ENCODE results near the gene GSPT1.

Gene GSPT1

GRCh38 chr16:11851294-11852091, 64.3 kb downstream of the GSPT1 start, which contains the start of gene RSL1D1:
Gene RSL1D1, minus strand, starts transcription at chr16:11851542. Its CDS starts 30 bp downstream, at chr16:11851512.
- H3K4me3 ChIP-seq (ENCODE audit: low read depth, low read length) = peak within 1 kb of the TSS; percentile 86
- H3K36me3 ChIP-seq (ENCODE audit: control insufficient read depth, insufficient read depth, low read length) = no peaks in the 10 kb centered on the region
- H3K9ac ChIP-seq = peak within 1 kb of the TSS; percentile 61
- peak within 1 kb of the TSS; percentile 67 for H3K4me2 ChIP-seq (ENCODE audit: low read length)
- H3K9me3 ChIP-seq (ENCODE audit: control insufficient read depth, low read length) = no peaks in the 10 kb centered on the region
- peaks cover 6% of the 10 kb centered on the region for H3K4me1 ChIP-seq
- H2AFZ ChIP-seq = peak within 1 kb of the TSS; percentile 97
- no peak for TF ChIP-seq CTCF (IDR thresholded peaks at IDR 0.05)
- peaks cover 51% of the 10 kb centered on the region for H3K79me2 ChIP-seq
- H3K27ac ChIP-seq = peak within 1 kb of the TSS; percentile 80
- no peaks in the 10 kb centered on the region for H3K27me3 ChIP-seq (ENCODE audit: control insufficient read depth, insufficient read depth, low read length)

GRCh38 chr16:11848842-11849241, 66.9 kb downstream of the GSPT1 start:
- H3K9ac ChIP-seq = no peak overlapping the region
- H3K9me3 ChIP-seq (ENCODE audit: control insufficient read depth, low read length) = no peaks in the 10 kb centered on the region
- H3K36me3 ChIP-seq (ENCODE audit: control insufficient read depth, insufficient read depth, low read length) = no peaks in the 10 kb centered on the region
- no peak overlapping the region for H3K4me2 ChIP-seq (ENCODE audit: low read length)
- no peaks in the 10 kb centered on the region for H3K27me3 ChIP-seq (ENCODE audit: control insufficient read depth, insufficient read depth, low read length)
- no peak overlapping the region for H3K27ac ChIP-seq
- H3K4me3 ChIP-seq (ENCODE audit: low read depth, low read length) = no peak overlapping the region
- no peak overlapping the region for H2AFZ ChIP-seq
- no peak for TF ChIP-seq CTCF (IDR thresholded peaks at IDR 0.05)
- H3K4me1 ChIP-seq = peaks cover 6% of the 10 kb centered on the region
- peaks cover 44% of the 10 kb centered on the region for H3K79me2 ChIP-seq

- TF ChIP-seq CTCF (IDR thresholded peaks at IDR 0.05) = no peak
- Histone ChIP-seq H3K79me2 (peaks cover 17% of the 10 kb centered on the region), H3K27me3 (ENCODE audit: control insufficient read depth, insufficient read depth, low read length) (no peaks in the 10 kb centered on the region), H3K4me3 (ENCODE audit: low read depth, low read length) (no peak overlapping the region), H3K36me3 (ENCODE audit: control insufficient read depth, insufficient read depth, low read length) (no peaks in the 10 kb centered on the region), H3K9me3 (ENCODE audit: control insufficient read depth, low read length) (no peaks in the 10 kb centered on the region), H3K4me2 (ENCODE audit: low read length) (no peak overlapping the region), H2AFZ (no peak overlapping the region), H3K4me1 (no peaks in the 10 kb centered on the region), H3K9ac (no peak overlapping the region), H3K27ac (no peak overlapping the region)
These were observed 71.3 kb downstream of the GSPT1 start for GRCh38 chr16:11844499-11844898.

- Histone ChIP-seq H3K27me3 (ENCODE audit: control insufficient read depth, insufficient read depth, low read length) (no peaks in the 10 kb centered on the region), H3K9ac (no peak overlapping the region), H3K27ac (no peak overlapping the region), H3K4me2 (ENCODE audit: low read length) (no peak overlapping the region), H3K9me3 (ENCODE audit: control insufficient read depth, low read length) (no peaks in the 10 kb centered on the region), H3K36me3 (ENCODE audit: control insufficient read depth, insufficient read depth, low read length) (no peaks in the 10 kb centered on the region), H2AFZ (no peak overlapping the region), H3K4me3 (ENCODE audit: low read depth, low read length) (no peak overlapping the region), H3K4me1 (no peaks in the 10 kb centered on the region), H3K79me2 (peaks cover 14% of the 10 kb centered on the region)
- no peak for TF ChIP-seq CTCF (IDR thresholded peaks at IDR 0.05)
These were observed 71.9 kb downstream of the GSPT1 start for GRCh38 chr16:11843861-11844260.

GRCh38 chr16:11843206-11843605, 72.5 kb downstream of the GSPT1 start:
- H3K9ac ChIP-seq = no peak overlapping the region
- H3K4me2 ChIP-seq (ENCODE audit: low read length) = no peak overlapping the region
- H2AFZ ChIP-seq = no peak overlapping the region
- no peak for TF ChIP-seq CTCF (IDR thresholded peaks at IDR 0.05)
- H3K4me1 ChIP-seq = no peaks in the 10 kb centered on the region
- peaks cover 11% of the 10 kb centered on the region for H3K79me2 ChIP-seq
- H3K36me3 ChIP-seq (ENCODE audit: control insufficient read depth, insufficient read depth, low read length) = no peaks in the 10 kb centered on the region
- H3K27me3 ChIP-seq (ENCODE audit: control insufficient read depth, insufficient read depth, low read length) = no peaks in the 10 kb centered on the region
- no peak overlapping the region for H3K27ac ChIP-seq
- no peaks in the 10 kb centered on the region for H3K9me3 ChIP-seq (ENCODE audit: control insufficient read depth, low read length)
- H3K4me3 ChIP-seq (ENCODE audit: low read depth, low read length) = no peak overlapping the region
